Adrenal gland (tissue), 5 donors: ENCODE data around the gene PTPN14.

ENCODE experiments used
- CTCF ChIP-seq, 6 experiments: fragments of 450-650 bp in 4 of 6; fragments of 200-600 bp in 2 of 6; sonication (generic) in 1 of 6; IDR thresholded peaks; 1 replicate in 5 of 6; 2 replicates in 1 of 6; pipeline versions ENCODE4 v1.5.1 to v1.8.0; 2016 to 2021; ENCODE audit warnings: antibody characterized with exemption in 6 of 6, mild to moderate bottlenecking in 2 of 6, moderate library complexity in 1 of 6
- POLR2A ChIP-seq, 2 donors: fragments of 450-650 bp; IDR thresholded peaks; one replicate each; pipeline ENCODE4 v1.6.1; 2017; ENCODE audit warnings: antibody characterized with exemption in 2 of 2, mild to moderate bottlenecking in 2 of 2, moderate library complexity in 1 of 2
- donor health status: DM: no; HTN: no; CAD: no.

- TF ChIP-seq POLR2A (IDR thresholded peaks at IDR 0.05) = no peak
- TF ChIP-seq CTCF (IDR thresholded peaks at IDR 0.05) = no peak
These were observed 136.3 kb downstream of the PTPN14 start for GRCh38 chr1:214415131-214415530.
